HG03460 (cell line): Measurements from ENCODE around the gene SPG21.
A peak's percentile ranks its signal among the peaks of the same experiment; 100 is the strongest.

Experiments
- ATAC-seq: cut with Tn5 transposase; IDR thresholded peaks from one replicate; pipeline ENCODE4 v1.9.1; 2021; ENCODE audit not compliant: unreplicated experiment

The SPG21 gene

GRCh38 chr15:64943512-64944225, 46.0 kb downstream of the SPG21 start:
- ATAC-seq = no peak

- no peak for ATAC-seq
Measured at GRCh38 chr15:64942356-64942755, 47.4 kb downstream of the SPG21 start.

- no peak for ATAC-seq
Measured at GRCh38 chr15:64938192-64938591, 51.5 kb downstream of the SPG21 start.

- no peak for ATAC-seq
Measured at GRCh38 chr15:64934023-64934422, 55.7 kb downstream of the SPG21 start.

- ATAC-seq = no peak
Measured at GRCh38 chr15:64931381-64931780, 58.3 kb downstream of the SPG21 start.

- ATAC-seq = no peak
Measured at GRCh38 chr15:64930778-64931371, 58.8 kb downstream of the SPG21 start.

- peak; percentile 64 for ATAC-seq
Measured at GRCh38 chr15:64930019-64930652, 59.6 kb downstream of the SPG21 start.

- no peak for ATAC-seq
Measured at GRCh38 chr15:64928626-64929220, 61.0 kb downstream of the SPG21 start.

GRCh38 chr15:64926661-64927060, 63.1 kb downstream of the SPG21 start:
- no peak for ATAC-seq

- no peak for ATAC-seq
Measured at GRCh38 chr15:64925335-64926330, 64.1 kb downstream of the SPG21 start.

- no peak for ATAC-seq
Measured at GRCh38 chr15:64923546-64923945, 66.2 kb downstream of the SPG21 start.

- no peak for ATAC-seq
Measured at GRCh38 chr15:64921711-64922110, 68.0 kb downstream of the SPG21 start.

GRCh38 chr15:64919721-64920120, 70.0 kb downstream of the SPG21 start:
- ATAC-seq = no peak

- no peak for ATAC-seq
Measured at GRCh38 chr15:64917211-64917610, 72.5 kb downstream of the SPG21 start.

- ATAC-seq = no peak
Measured at GRCh38 chr15:64916365-64916764, 73.3 kb downstream of the SPG21 start.

- no peak for ATAC-seq
Measured at GRCh38 chr15:64915518-64916227, 74.0 kb downstream of the SPG21 start.
